HS-5 (cell line): Measurements from ENCODE around the gene CNGB1.
"Not testable (repeated sequence)": the region's sequence is repeated elsewhere in the genome, so short reads cannot be mapped to it uniquely, and the experiment has no call there.

Source experiments
- DNase-seq: peaks from one replicate; pipeline ENCODE4 v3.0.0-alpha.2; 2012; ENCODE audit warnings: low read depth

Gene CNGB1

DNA sequence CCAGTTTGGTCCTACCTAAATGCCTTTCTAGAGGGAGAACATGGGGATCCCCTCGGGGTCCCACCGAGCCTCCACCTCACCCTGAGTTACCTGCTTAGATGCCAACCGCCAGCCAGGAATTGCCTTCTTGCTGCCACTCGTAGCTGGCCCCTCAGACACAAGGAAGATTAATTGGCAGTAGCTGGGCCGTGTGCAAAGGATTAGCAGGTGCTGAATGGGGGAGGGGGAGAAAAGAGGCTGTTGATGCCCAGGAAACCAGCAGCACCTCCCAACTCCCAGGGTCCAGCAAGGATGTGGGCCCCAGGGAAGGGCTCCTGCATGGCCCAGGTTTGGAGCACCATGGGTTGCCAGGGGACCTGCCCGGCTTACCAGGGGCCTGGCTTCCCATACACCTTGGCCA lies at the start of gene CNGB1:
Gene CNGB1 (minus strand): TSS at position 159 of the 400 bp plus-strand sequence. CDS start 3,842 bp downstream, outside the sequence.
- no peak for DNase-seq

GRCh38 chr16:58019866-58020538 lies 49.1 kb upstream of the CNGB1 start:
- DNase-seq: no peak

GRCh38 chr16:58018803-58019202 lies 47.9 kb upstream of the CNGB1 start:
- DNase-seq: no peak

DNA sequence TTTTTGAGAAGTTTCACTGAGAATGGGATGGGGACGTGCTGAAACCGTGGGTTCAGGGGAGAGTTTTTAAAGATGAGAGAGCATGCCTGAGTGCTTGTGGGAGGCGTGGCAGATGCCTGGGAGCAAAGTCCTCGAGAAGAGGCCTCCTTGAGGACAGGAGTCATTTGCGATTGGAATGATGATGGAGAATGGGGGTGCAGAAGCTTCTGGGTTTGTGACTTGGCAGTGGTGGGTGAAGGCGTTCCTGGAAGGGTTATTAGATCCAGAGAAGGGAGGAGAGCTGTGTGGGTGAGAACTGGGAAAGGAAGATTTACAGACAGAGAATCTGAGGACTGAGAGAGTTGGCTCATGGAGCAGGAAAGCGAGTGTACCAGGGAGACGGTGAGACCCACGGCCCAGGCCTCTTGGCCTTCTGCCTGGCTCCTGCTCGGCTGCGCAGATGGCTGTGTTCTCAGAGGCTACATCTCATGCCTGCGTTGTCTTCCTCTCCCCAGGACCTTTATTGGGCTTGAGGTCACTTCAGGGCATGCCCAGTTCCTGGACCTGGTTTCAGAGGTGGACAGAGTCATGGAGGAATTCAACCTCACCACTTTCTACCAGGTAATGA lies 46.0 kb upstream of the CNGB1 start:
- no peak for DNase-seq

DNA sequence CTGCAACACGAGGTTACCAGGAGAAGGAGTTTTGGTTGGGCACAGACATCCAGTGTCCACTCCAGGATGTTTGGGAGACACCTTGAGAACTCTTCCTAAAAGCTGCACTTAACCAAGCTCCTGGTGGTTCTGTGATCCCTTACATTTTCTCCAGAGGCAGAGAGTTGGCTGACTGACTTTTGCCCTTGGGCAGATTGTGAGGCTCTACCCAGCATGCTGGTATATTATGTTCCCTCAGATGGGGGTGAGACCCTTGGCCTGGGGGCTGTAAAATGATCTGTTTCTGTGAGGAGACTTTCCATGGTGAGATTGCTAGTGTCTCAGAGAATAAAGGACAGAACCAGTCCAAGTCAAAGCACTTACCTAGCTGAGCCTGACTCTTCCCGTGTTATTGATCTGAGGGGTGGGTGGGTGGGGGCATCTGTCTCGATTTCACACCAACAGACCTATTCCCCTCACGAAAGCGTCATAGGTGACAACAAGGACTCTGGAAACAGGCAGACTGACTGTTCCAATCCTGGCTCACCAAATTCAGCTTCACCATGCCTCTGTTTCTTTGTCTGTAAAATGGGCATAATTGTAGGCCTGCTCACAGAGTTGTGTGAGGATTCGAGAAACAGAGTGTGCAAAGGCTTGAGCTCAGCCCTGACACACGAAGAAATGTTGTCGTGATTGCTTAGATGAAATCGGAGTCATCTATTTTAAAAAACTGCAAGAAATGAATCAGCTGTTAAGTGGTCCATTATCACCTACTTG lies 42.5 kb upstream of the CNGB1 start:
- no peak for DNase-seq

- DNase-seq: no peak
Observed at GRCh38 chr16:58012481-58012880, 41.6 kb upstream of the CNGB1 start.

- peak; percentile 60 for DNase-seq
Observed at GRCh38 chr16:58011652-58012051, 40.7 kb upstream of the CNGB1 start.

- DNase-seq: peak; percentile 23
Observed at GRCh38 chr16:58010886-58011285, 40.0 kb upstream of the CNGB1 start.

DNA sequence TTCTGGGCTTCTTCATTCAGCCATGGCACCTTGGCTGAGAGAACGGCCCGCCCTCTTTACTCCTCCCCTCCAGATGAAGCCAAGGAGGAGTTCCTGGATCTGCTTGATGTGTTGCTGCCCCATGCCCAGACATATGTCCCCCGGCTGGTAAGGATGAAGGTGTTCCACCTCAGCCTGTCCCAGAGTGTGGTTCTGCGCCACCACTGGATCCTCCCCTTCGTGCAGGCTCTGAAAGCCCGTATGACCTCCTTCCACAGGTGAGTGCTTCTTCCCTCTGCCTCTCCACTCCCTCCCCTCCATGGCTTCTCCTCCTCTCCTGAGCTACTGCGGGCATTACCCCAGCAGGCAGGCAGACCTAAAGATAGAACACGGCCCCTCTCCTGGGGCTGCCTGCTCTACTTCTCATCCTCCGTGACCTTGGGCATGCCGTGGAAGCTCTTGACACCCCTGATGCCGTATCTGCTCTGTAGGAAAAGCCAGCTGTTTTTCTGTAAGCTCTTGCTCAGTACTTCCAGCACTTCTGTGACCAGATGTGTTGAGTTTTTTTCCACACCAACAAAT lies 39.0 kb upstream of the CNGB1 start:
- DNase-seq: no peak

GRCh38 chr16:58004736-58005135 lies 33.8 kb upstream of the CNGB1 start:
- not testable (repeated sequence) for DNase-seq

GRCh38 chr16:58002936-58003335 lies 32.0 kb upstream of the CNGB1 start:
- no peak for DNase-seq

- DNase-seq: no peak
Observed at GRCh38 chr16:58002416-58002800, 31.5 kb upstream of the CNGB1 start.

GRCh38 chr16:58001781-58002415 lies 31.0 kb upstream of the CNGB1 start:
- no peak for DNase-seq

GRCh38 chr16:58000706-58001676 lies 30.1 kb upstream of the CNGB1 start, which contains the start of gene USB1:
TSS of gene USB1 (plus strand) at chr16:58001407. CDS start at chr16:58001484, 77 bp downstream.
- DNase-seq: peak; percentile 45

DNA sequence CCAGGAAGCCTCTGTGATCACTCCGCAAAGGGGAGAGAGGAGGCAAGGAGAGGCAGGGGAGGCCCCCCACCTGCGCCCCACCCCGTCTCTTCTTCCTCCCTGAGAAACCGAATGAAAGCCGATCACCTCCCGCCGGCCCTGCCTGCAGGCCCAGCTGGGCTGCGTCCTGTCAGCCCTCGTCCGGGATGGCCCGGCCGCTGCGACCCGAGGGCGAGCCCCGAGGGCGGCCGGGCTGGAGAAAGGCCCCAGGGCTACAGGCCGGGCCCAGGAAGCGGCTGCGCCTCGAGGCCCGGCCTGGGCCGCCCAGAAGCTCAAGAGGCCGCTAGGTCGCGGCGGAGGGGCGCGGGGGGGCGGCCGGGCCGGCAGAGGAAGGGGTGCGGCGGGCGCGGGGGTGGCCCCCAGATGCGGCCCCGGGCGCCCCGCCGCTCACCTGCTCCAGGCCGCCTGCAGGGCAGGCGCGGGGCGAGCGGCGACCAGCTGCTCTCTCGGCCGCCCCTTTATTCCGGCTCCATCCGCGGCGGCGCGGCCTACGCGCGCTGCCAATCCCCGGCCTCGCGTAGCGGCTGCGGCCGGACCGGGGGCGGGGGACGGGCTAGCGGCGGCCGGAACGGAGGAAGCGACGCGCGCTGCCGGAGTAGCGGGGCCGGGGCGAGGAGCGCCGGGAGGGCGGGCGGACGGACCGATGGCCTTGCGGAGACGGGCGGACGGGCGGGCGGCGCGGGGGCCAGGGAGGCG lies 29.2 kb upstream of the CNGB1 start, which contains the start of gene ZNF319:
Gene ZNF319 (minus strand): TSS at position 702 of the 735 bp plus-strand sequence. CDS start 2,407 bp downstream, outside the sequence.
- no peak for DNase-seq

GRCh38 chr16:57999366-57999970 lies 28.5 kb upstream of the CNGB1 start:
- DNase-seq: no peak

- no peak for DNase-seq
Observed at GRCh38 chr16:57998992-57999365, 28.1 kb upstream of the CNGB1 start.

GRCh38 chr16:57998486-57998885 lies 27.6 kb upstream of the CNGB1 start:
- no peak for DNase-seq

GRCh38 chr16:57997528-57998265 lies 26.8 kb upstream of the CNGB1 start:
- no peak for DNase-seq
